ENCODE results near the gene FBN1. TPM values are rescaled to one million over a fixed set of nuclear protein-coding genes. Genes with fewer than 3 reads are reported as not detected.

Gene FBN1
- total RNA-seq, 1 experiment from 2014 or later, result 5.2 TPM

- TF ChIP-seq ATF3 (CRISPR knock-in tag; conservative IDR thresholded peaks at IDR 0.05), result no peak
Observed at GRCh38 chr15:48414015-48414414, 231.5 kb downstream of the FBN1 start (continued).

DNA sequence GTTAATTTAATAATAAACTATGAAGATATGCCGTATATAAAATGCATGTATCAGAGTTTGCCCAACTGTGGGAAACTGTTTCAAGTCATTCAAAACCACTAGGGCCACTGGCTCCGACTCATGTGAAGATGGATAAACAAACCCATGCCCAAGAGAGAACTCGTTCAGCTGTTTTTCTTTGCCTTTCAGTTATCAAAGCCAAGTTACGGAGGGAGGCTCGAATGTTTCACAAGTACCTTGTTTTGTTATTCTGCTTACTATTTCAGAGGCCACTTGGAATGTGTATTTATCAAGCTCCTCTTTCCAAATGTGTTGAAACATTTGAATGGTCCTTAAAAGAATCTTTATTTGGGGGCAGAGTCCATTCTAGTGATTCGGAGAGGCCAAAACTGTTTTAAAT, 232.2 kb downstream of the FBN1 start:
- Mint-ChIP-seq H3K27me3 (ENCODE audit: low read depth) (no peaks in the 10 kb centered on the region), H3K36me3 (no peaks in the 10 kb centered on the region), H3K27ac (no peak overlapping the region), H3K4me3 (no peak overlapping the region), H3K9me3 (no peaks in the 10 kb centered on the region), H3K4me1 (no peaks in the 10 kb centered on the region)
- CTCF ChIA-PET, result no interaction called here
- DNase-seq (ENCODE audit: low spot score) (no peak), ATAC-seq (no peak)
- POLR2A ChIA-PET, result no interaction called here
- no peak for TF ChIP-seq CBFB (CRISPR knock-in tag; IDR thresholded peaks at IDR 0.05; ENCODE audit: low read depth)
- TF ChIP-seq, protein P1, sequence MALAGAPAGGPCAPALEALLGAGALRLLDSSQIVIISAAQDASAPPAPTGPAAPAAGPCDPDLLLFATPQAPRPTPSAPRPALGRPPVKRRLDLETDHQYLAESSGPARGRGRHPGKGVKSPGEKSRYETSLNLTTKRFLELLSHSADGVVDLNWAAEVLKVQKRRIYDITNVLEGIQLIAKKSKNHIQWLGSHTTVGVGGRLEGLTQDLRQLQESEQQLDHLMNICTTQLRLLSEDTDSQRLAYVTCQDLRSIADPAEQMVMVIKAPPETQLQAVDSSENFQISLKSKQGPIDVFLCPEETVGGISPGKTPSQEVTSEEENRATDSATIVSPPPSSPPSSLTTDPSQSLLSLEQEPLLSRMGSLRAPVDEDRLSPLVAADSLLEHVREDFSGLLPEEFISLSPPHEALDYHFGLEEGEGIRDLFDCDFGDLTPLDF (CRISPR knock-in tag; IDR thresholded peaks at IDR 0.05), result no peak
- TF ChIP-seq SMAD4 (CRISPR knock-in tag; IDR thresholded peaks at IDR 0.05), result no peak
- no peak for TF ChIP-seq MYBL2 (CRISPR knock-in tag; IDR thresholded peaks at IDR 0.05)
- no peak for TF ChIP-seq TP53 (CRISPR knock-in tag; IDR thresholded peaks at IDR 0.05)
- TF ChIP-seq TCF7 (CRISPR knock-in tag; IDR thresholded peaks at IDR 0.05; ENCODE audit: low read depth), result no peak
- TF ChIP-seq, protein P2, sequence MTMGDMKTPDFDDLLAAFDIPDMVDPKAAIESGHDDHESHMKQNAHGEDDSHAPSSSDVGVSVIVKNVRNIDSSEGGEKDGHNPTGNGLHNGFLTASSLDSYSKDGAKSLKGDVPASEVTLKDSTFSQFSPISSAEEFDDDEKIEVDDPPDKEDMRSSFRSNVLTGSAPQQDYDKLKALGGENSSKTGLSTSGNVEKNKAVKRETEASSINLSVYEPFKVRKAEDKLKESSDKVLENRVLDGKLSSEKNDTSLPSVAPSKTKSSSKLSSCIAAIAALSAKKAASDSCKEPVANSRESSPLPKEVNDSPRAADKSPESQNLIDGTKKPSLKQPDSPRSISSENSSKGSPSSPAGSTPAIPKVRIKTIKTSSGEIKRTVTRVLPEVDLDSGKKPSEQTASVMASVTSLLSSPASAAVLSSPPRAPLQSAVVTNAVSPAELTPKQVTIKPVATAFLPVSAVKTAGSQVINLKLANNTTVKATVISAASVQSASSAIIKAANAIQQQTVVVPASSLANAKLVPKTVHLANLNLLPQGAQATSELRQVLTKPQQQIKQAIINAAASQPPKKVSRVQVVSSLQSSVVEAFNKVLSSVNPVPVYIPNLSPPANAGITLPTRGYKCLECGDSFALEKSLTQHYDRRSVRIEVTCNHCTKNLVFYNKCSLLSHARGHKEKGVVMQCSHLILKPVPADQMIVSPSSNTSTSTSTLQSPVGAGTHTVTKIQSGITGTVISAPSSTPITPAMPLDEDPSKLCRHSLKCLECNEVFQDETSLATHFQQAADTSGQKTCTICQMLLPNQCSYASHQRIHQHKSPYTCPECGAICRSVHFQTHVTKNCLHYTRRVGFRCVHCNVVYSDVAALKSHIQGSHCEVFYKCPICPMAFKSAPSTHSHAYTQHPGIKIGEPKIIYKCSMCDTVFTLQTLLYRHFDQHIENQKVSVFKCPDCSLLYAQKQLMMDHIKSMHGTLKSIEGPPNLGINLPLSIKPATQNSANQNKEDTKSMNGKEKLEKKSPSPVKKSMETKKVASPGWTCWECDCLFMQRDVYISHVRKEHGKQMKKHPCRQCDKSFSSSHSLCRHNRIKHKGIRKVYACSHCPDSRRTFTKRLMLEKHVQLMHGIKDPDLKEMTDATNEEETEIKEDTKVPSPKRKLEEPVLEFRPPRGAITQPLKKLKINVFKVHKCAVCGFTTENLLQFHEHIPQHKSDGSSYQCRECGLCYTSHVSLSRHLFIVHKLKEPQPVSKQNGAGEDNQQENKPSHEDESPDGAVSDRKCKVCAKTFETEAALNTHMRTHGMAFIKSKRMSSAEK (CRISPR knock-in tag; IDR thresholded peaks at IDR 0.05; ENCODE audit: borderline replicate concordance), result no peak
- TF ChIP-seq, protein P3, sequence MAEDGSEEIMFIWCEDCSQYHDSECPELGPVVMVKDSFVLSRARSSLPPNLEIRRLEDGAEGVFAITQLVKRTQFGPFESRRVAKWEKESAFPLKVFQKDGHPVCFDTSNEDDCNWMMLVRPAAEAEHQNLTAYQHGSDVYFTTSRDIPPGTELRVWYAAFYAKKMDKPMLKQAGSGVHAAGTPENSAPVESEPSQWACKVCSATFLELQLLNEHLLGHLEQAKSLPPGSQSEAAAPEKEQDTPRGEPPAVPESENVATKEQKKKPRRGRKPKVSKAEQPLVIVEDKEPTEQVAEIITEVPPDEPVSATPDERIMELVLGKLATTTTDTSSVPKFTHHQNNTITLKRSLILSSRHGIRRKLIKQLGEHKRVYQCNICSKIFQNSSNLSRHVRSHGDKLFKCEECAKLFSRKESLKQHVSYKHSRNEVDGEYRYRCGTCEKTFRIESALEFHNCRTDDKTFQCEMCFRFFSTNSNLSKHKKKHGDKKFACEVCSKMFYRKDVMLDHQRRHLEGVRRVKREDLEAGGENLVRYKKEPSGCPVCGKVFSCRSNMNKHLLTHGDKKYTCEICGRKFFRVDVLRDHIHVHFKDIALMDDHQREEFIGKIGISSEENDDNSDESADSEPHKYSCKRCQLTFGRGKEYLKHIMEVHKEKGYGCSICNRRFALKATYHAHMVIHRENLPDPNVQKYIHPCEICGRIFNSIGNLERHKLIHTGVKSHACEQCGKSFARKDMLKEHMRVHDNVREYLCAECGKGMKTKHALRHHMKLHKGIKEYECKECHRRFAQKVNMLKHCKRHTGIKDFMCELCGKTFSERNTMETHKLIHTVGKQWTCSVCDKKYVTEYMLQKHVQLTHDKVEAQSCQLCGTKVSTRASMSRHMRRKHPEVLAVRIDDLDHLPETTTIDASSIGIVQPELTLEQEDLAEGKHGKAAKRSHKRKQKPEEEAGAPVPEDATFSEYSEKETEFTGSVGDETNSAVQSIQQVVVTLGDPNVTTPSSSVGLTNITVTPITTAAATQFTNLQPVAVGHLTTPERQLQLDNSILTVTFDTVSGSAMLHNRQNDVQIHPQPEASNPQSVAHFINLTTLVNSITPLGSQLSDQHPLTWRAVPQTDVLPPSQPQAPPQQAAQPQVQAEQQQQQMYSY (CRISPR knock-in tag; IDR thresholded peaks at IDR 0.05), result no peak
- no peak for TF ChIP-seq NFATC4 (CRISPR knock-in tag; IDR thresholded peaks at IDR 0.05)
- no peak for TF ChIP-seq TEAD4 (CRISPR knock-in tag; IDR thresholded peaks at IDR 0.05)
- TF ChIP-seq SP1 (CRISPR knock-in tag; conservative IDR thresholded peaks at IDR 0.05), result no peak

DNA sequence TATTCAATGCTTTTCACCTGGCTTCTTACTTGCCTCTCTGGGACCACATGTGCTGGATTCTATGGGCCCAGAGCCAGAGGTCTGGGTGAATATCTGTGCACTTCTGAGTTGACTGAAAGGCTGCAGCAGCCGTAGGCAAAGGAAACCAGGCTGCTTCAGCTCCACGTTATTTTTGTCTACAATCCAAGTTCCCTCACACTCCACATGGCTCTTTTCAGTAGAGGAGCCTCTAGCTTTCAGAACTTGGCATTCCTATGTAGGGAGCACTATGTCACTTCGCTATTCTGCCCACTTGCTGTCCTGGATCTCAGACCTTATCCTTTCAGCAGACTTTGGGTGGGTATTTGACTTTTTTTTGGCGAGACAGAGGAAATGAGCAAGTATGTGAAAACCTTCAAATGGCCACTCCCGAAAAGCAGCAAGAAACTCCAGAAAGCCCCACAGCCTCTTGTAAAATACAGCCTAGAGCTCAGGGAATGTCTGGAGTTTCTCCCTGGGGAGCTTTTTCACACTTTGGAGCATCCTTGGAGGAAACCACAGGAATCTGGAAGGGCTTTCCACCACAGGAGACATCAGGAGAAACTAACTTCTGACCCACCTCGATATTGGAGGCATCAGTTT, 233.4 kb downstream of the FBN1 start:
- Mint-ChIP-seq H3K27me3 (ENCODE audit: low read depth) (no peaks in the 10 kb centered on the region), H3K27ac (no peak overlapping the region), H3K36me3 (no peaks in the 10 kb centered on the region), H3K4me3 (no peak overlapping the region), H3K4me1 (no peaks in the 10 kb centered on the region), H3K9me3 (no peaks in the 10 kb centered on the region)
- ChIA-PET POLR2A (no interaction called here), CTCF (no interaction called here)
- DNase-seq (ENCODE audit: low spot score) (no peak), ATAC-seq (no peak)
- TF ChIP-seq ZNF425 (CRISPR knock-in tag; conservative IDR thresholded peaks at IDR 0.05), result no peak
- no peak for TF ChIP-seq CREB1 (CRISPR knock-in tag; IDR thresholded peaks at IDR 0.05)

Data from WTC11 (cell line).